Right renal pelvis (tissue), 4 donors: ENCODE results near the gene BRAP. TPM values are rescaled to one million over a fixed set of nuclear protein-coding genes. Genes with fewer than 3 reads are reported as not detected.
"Not testable (repeated sequence)": the region's sequence is repeated elsewhere in the genome, so short reads cannot be mapped to it uniquely, and the experiment has no call there.

Experiments used
- DNase-seq, 4 donors: peaks; one replicate each; pipeline ENCODE4 v3.0.0-alpha.2; 2013; ENCODE audit warnings: low read depth in 4 of 4, low spot score in 3 of 4, missing footprints in 1 of 4
- polyA plus RNA-seq, 4 donors: library from polyadenylated mRNA; unstranded; fragments of 120-200 nt; gene quantifications; one replicate each; pipeline ENCODE4 v1.2.1, GENCODE V29; 2013; ENCODE audit not compliant: insufficient read length in 4 of 4

Gene BRAP
- polyA plus RNA-seq = 10 to 100 TPM; 18.3 to 22.6 (median 22.0) TPM

DNA sequence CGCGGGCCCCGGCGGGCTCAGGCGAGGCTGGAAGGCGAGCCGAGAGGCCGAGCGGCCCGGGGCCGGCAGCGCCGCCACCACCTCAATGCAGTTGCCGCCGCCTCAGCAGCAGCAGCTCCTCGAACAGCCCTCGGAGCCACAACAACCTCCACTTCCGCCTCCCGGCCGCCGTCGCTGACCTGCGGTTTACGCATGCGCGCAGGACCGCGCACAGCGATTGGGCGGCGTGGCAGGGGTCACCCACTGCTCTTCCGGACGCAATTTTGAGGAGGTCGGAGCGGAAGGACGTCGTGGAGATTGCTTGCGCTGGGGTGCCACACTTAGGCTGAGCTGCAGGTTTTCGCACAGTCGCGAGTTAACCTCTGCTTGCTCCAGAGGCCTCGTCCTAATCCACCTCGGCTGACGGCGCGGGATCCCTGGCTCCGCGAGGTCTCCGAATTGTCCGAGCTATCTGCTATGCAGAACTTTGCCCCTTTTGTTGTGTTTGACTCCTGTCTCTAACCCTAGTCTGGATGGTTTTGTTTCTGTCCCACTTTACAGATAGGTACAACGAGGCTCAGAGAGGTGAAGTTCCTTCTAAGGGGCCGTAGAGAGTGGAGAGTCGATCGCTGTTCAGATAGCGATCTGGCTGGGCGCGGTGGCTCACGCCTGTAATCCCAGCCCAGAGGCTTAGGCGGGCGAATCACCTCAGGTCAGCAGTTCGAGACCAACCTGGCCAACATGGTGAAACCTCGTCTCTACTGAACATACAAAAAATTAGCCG, at the start of gene BRAP, which contains the start of gene ACAD10:
BRAP (minus strand) TSS at position 146 of the 763 bp plus-strand sequence. CDS start 164 bp downstream, outside the sequence.
ACAD10 (plus strand) TSS at position 243 of the 763 bp plus-strand sequence. CDS start 6,657 bp downstream, outside the sequence.
- DNase-seq = peak; percentile 88 to 92 (median 91)

GRCh38 chr12:111733340-111733915, 47.7 kb upstream of the BRAP start:
- DNase-seq = no peak

- no peak for DNase-seq
Measured at GRCh38 chr12:111732786-111733185, 47.0 kb upstream of the BRAP start.

GRCh38 chr12:111730420-111730819, 44.7 kb upstream of the BRAP start:
- DNase-seq = no peak

GRCh38 chr12:111728795-111729194, 43.0 kb upstream of the BRAP start:
- no peak for DNase-seq

- DNase-seq = not testable (repeated sequence)
Measured at GRCh38 chr12:111723646-111724360, 38.0 kb upstream of the BRAP start.

DNA sequence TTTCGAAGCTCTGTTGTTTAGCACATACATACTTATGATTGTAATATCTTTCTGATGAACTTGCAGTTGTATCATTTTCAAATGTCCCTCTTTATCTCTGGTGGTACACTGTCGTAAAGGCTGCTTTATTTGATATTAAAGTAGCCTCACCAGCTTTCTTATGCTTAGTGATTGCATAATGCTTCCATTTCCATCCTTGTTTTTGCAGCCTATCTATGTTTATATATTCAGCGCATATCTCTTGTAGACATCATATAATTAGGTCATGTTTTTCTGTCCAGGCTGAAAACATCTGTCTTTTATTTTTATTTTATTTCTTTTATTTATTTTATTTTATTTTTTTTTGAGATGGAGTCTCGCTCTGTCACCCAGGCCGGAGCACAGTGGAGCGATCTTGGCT, 34.7 kb upstream of the BRAP start:
- no peak for DNase-seq

DNA sequence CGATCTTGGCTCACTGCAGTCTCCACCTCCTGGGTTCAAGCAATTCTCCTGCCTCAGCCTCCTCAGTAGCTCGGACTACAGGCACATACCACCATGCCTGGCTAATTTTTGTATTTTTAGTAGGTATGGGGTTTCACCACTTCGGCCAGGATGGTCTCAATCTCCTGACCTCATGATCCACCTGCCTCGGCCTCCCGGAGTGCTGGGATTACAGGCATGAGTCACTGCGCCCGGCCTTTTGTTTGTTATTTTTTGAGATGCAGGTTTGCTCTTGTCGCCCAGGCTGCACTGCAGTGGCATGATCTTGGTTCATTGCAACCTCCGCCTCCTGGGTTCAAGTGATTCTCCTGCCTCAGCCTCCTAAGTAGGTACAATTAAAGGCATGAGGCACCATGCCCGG, 33.6 kb upstream of the BRAP start:
- not testable (repeated sequence) for DNase-seq

DNA sequence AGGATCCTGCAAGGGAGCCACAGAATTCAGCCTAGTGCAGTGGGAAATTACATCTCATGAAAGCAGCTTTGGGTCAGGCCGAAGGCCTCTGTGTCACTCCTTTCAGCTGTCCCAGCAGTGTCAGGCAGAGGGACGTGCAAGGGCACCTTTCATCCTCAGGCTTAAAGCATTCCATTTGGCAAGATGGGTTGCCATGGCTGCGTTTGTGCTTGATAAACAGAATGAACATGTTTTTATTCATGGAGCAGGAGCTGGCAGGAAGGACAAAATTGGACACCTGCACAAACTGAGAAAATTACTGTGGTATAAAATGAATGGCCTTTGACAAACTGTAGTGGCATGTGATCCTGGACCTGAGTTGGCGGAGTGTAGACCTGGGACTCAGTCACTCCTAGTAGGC, 29.5 kb upstream of the BRAP start:
- DNase-seq = no peak

GRCh38 chr12:111706145-111706544, 20.4 kb upstream of the BRAP start:
- DNase-seq = no peak

DNA sequence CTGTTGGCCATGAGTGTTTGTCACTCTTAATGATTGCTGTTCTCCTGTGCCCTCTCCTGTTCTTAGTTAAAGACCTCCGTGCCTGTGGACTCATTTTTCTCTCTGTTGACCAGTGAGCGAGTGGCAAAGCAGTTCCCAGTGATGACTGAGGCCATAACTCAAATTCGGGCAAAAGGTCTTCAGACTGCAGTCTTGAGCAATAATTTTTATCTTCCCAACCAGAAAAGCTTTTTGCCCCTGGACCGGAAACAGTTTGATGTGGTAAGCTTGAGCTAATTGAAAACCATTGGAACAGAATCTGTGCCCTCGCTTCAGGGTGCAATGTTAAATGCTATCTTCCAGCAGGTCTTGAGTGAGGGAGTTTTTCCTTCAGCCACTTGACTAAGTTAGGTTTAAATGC, 19.9 kb upstream of the BRAP start:
- DNase-seq = no peak

GRCh38 chr12:111699962-111700361, 14.2 kb upstream of the BRAP start:
- DNase-seq = no peak

GRCh38 chr12:111693818-111694217, 8.1 kb upstream of the BRAP start:
- no peak for DNase-seq

DNA sequence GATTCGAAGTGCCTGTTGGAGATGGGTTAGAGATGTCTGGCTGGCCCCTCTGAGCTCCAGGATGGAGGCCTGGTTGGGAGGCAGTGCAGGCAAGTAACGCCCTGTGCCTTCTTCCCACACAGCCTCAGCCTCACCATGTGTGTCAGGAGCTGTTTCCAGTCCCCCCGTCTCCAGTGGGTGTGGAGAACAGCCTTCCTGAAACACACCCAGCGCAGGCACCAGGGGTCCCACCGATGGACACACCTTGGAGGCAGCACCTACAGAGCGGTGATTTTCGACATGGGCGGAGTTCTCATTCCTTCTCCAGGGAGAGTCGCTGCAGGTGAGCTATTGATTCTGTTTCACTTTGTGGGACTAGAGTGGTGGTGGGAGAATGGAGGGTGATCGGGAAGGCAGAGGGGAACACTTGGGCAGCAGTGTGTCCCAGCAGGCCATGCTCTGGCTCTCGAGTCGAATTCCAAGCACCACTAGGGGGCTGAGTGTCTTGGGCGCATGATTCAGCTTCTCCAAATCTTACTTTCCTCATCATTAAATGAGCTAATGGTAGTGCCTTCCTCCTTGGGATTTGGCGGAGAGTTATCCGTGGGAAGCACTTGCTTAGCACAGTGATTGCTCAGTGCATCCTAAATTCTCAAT, 6.9 kb upstream of the BRAP start:
- DNase-seq = no peak

DNA sequence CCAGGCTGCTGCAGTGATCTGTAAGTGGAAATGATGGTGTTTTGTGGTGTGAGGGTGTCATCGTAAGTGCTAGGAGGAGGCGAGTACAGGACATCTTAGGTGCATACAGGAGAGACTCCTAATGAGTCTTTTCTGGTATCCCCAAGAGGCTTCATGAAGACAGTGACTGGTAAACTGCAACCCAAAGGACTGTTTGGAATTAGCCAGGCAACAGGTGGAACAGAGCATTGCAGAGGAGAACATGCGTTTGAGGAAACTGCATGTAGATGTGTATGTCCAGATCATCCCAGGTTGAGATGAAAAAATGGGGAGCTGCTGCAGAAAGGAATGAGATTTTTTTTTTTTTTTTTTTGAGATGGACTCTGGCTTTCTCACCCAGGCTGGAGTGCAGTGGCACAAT, 5.5 kb upstream of the BRAP start:
- no peak for DNase-seq

DNA sequence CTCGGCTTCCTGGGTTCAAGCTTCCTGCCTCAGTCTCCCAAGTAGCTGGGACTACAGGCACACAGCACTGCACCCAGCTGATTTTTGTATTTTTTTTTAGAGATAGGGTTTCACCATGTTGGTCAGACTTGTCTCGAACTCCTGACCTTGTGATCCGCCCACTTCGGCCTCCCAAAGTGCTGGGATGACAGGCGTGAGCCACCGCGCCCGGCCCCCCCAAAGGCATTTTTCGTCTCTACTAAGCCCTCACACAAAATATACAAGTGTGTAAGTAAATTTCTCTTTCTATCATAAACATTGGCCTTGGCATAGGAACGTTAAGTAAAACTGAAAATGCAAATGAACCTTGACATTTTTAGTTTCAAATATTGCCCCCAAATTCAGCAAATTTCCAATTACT, 2.2 kb upstream of the BRAP start:
- DNase-seq = no peak

- no peak for DNase-seq
Measured at GRCh38 chr12:111687255-111687654, 1.5 kb upstream of the BRAP start.

GRCh38 chr12:111686574-111687105, 884 bp upstream of the BRAP start:
- DNase-seq = no peak

- no peak for DNase-seq
Measured at GRCh38 chr12:111685322-111685810, 390 bp downstream of the BRAP start.

DNA sequence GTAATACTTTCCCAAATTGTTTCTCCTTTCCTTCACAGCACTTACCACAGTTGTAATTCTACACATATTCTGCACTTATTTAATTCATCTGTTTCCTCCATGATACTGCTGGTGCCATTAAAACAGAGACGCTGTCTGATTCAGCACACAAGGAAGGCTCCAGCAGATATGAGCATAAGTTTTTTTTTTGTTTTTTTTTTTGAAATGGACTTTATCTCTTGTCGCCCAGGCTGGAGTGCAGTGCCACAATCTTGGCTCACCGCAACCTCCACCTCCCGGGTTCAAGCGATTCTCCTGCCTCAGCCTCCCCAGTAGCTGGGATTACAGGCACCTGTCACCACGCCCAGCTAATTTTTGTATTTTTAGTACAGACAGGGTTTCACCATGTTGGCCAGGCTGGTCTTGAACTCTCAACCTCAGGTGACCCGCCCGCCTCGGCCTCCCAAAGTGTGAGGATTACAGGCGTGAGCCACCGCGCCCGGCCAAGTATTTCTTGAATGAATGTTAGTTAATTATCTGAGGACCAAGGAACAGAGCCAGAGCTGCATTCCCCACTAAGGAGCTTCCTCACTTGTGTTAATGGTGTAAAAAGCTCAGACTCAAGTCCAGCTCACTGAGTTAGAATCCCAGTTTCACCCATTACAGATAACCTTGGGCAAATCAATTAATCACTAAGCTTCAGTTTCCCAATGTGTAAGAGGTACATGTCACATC, 1.1 kb downstream of the BRAP start:
- DNase-seq = not testable (repeated sequence)
